ENCODE measurements around the gene GNE. TPM values are rescaled to one million over a fixed set of nuclear protein-coding genes. Genes with fewer than 3 reads are reported as not detected.

The GNE gene
- total RNA-seq, 1 experiment from 2014 or later = 20.6 TPM

- Histone ChIP-seq H3K9me3 (ENCODE audit: low read depth, low read length, poor library complexity, severe bottlenecking) (no peaks in the 10 kb centered on the region), H3K27me3 (replicated peaks; ENCODE audit: insufficient read depth, low read depth, low read length, poor library complexity) (no peaks in the 10 kb centered on the region), H3K4me3 (ENCODE audit: low read depth, low read length, poor library complexity, severe bottlenecking) (no peak overlapping the region), H3K27ac (ENCODE audit: low read depth, low read length, poor library complexity, severe bottlenecking) (no peak overlapping the region), H3K4me1 (ENCODE audit: insufficient read depth, low read length, poor library complexity, severe bottlenecking) (peaks cover 21% of the 10 kb centered on the region), H3K36me3 (ENCODE audit: insufficient read depth, low read length, poor library complexity, severe bottlenecking) (peaks cover 17% of the 10 kb centered on the region)
- no peak for TF ChIP-seq EZH2 (IDR thresholded peaks at IDR 0.05; ENCODE audit: borderline replicate concordance, low read depth, low read length, poor library complexity, severe bottlenecking)
- no peak for TF ChIP-seq CTCF (conservative IDR thresholded peaks at IDR 0.05; ENCODE audit: low read depth, low read length)
- intact Hi-C loops (cut with micrococcal nuclease; ENCODE audit: unreplicated experiment) = no loop called here
- no peak for DNase-seq (ENCODE audit: low spot score)
- no TSS peak for BruUV-seq (replicated peaks)
- ChIA-PET POLR2A (ENCODE audit: low non-redundant PET) (no interaction called here), CTCF (no interaction called here)
Observed at GRCh38 chr9:36194326-36195000, 63.8 kb downstream of the GNE start.

GRCh38 chr9:36193023-36193422, 65.2 kb downstream of the GNE start:
- POLR2A ChIA-PET (ENCODE audit: low non-redundant PET) = no interaction called here

GRCh38 chr9:36192196-36192595, 66.1 kb downstream of the GNE start:
- Histone ChIP-seq H3K36me3 (ENCODE audit: insufficient read depth, low read length, poor library complexity, severe bottlenecking) (peaks cover 4% of the 10 kb centered on the region), H3K9me3 (ENCODE audit: low read depth, low read length, poor library complexity, severe bottlenecking) (no peaks in the 10 kb centered on the region), H3K27ac (ENCODE audit: low read depth, low read length, poor library complexity, severe bottlenecking) (no peak overlapping the region), H3K27me3 (replicated peaks; ENCODE audit: insufficient read depth, low read depth, low read length, poor library complexity) (no peaks in the 10 kb centered on the region), H3K4me1 (ENCODE audit: insufficient read depth, low read length, poor library complexity, severe bottlenecking) (peaks cover 21% of the 10 kb centered on the region), H3K4me3 (ENCODE audit: low read depth, low read length, poor library complexity, severe bottlenecking) (peak overlapping the region; percentile 92)
- intact Hi-C loops (cut with micrococcal nuclease; ENCODE audit: unreplicated experiment) = no loop called here
- CTCF ChIA-PET = no interaction called here
- TF ChIP-seq EZH2 (IDR thresholded peaks at IDR 0.05; ENCODE audit: borderline replicate concordance, low read depth, low read length, poor library complexity, severe bottlenecking) = no peak
- no peak for TF ChIP-seq CTCF (conservative IDR thresholded peaks at IDR 0.05; ENCODE audit: low read depth, low read length)
- no TSS peak for BruUV-seq (replicated peaks)
- POLR2A ChIA-PET (ENCODE audit: low non-redundant PET) = no interaction called here
- DNase-seq (ENCODE audit: low spot score) = peak; percentile 24

More at GRCh38 chr9:36193023-36193422, 65.2 kb downstream of the GNE start:
- no TSS peak for BruUV-seq (replicated peaks)
- Histone ChIP-seq H3K9me3 (ENCODE audit: low read depth, low read length, poor library complexity, severe bottlenecking) (no peaks in the 10 kb centered on the region), H3K27me3 (replicated peaks; ENCODE audit: insufficient read depth, low read depth, low read length, poor library complexity) (no peaks in the 10 kb centered on the region), H3K27ac (ENCODE audit: low read depth, low read length, poor library complexity, severe bottlenecking) (no peak overlapping the region), H3K4me3 (ENCODE audit: low read depth, low read length, poor library complexity, severe bottlenecking) (peak overlapping the region; percentile 7), H3K4me1 (ENCODE audit: insufficient read depth, low read length, poor library complexity, severe bottlenecking) (peaks cover 21% of the 10 kb centered on the region), H3K36me3 (ENCODE audit: insufficient read depth, low read length, poor library complexity, severe bottlenecking) (peaks cover 8% of the 10 kb centered on the region)
- intact Hi-C loops (cut with micrococcal nuclease; ENCODE audit: unreplicated experiment) = no loop called here
- CTCF ChIA-PET = interaction anchor here (0.6 kb wide), 1 partner anchor 260 kb away, joined by 8 read pairs; no protein-coding TSS in a partner anchor
- no peak for TF ChIP-seq CTCF (conservative IDR thresholded peaks at IDR 0.05; ENCODE audit: low read depth, low read length)
- no peak for TF ChIP-seq EZH2 (IDR thresholded peaks at IDR 0.05; ENCODE audit: borderline replicate concordance, low read depth, low read length, poor library complexity, severe bottlenecking)
- no peak for DNase-seq (ENCODE audit: low spot score)

Data from A673 (cell line).